Fibroblast of peridontal ligament (primary cell): ENCODE measurements around the gene KCNMB2.

Source experiments
- DNase-seq: peaks from one replicate; pipeline ENCODE4 v3.0.0-alpha.2; 2010; ENCODE audit errors: extremely low read depth

The KCNMB2 gene

GRCh38 chr3:178807694-178808093 is 271.5 kb downstream of the KCNMB2 start:
- no peak for DNase-seq

GRCh38 chr3:178808748-178809147 is 272.5 kb downstream of the KCNMB2 start:
- no peak for DNase-seq

- peak; percentile 6 for DNase-seq
These were observed 273.9 kb downstream of the KCNMB2 start for GRCh38 chr3:178810181-178810580.

GRCh38 chr3:178822722-178823121 is 286.5 kb downstream of the KCNMB2 start:
- DNase-seq: no peak

- DNase-seq: no peak
These were observed 286.9 kb downstream of the KCNMB2 start for GRCh38 chr3:178823150-178823549.

GRCh38 chr3:178823591-178824246 is 287.5 kb downstream of the KCNMB2 start:
- DNase-seq: peak; percentile 29

- no peak for DNase-seq
These were observed 290.3 kb downstream of the KCNMB2 start for GRCh38 chr3:178826435-178827123.

GRCh38 chr3:178827285-178827856 is 291.1 kb downstream of the KCNMB2 start:
- no peak for DNase-seq

GRCh38 chr3:178833695-178834094 is 297.5 kb downstream of the KCNMB2 start:
- no peak for DNase-seq

- DNase-seq: no peak
These were observed 298.8 kb downstream of the KCNMB2 start for GRCh38 chr3:178835033-178835432.

GRCh38 chr3:178837512-178837911 is 301.3 kb downstream of the KCNMB2 start:
- no peak for DNase-seq

- no peak for DNase-seq
These were observed 304.4 kb downstream of the KCNMB2 start for GRCh38 chr3:178840586-178840985.

- DNase-seq: peak; percentile 29
These were observed 304.8 kb downstream of the KCNMB2 start for GRCh38 chr3:178841011-178841410.

- DNase-seq: no peak
These were observed 308.7 kb downstream of the KCNMB2 start for GRCh38 chr3:178844916-178845315.

- DNase-seq: peak; percentile 83
These were observed 309.3 kb downstream of the KCNMB2 start for GRCh38 chr3:178845420-178846118.

GRCh38 chr3:178847190-178847589 is 311.0 kb downstream of the KCNMB2 start:
- peak; percentile 73 for DNase-seq

GRCh38 chr3:178849199-178849910 is 313.1 kb downstream of the KCNMB2 start:
- DNase-seq: no peak

- DNase-seq: no peak
These were observed 314.4 kb downstream of the KCNMB2 start for GRCh38 chr3:178850450-178851190.

GRCh38 chr3:178851564-178851963 is 315.3 kb downstream of the KCNMB2 start:
- no peak for DNase-seq

GRCh38 chr3:178856804-178857203 is 320.6 kb downstream of the KCNMB2 start:
- no peak for DNase-seq

GRCh38 chr3:178859386-178859785 is 323.1 kb downstream of the KCNMB2 start:
- no peak for DNase-seq
